CD4-positive, alpha-beta T cell treated with Interleukin-6 at 100 ng/mL for 8 hours (primary cell): ENCODE results near the gene ZDHHC4.

Experiments
- DNase-seq: peaks from one replicate; pipeline ENCODE4 v3.0.0-alpha.2; 2020; ENCODE audit warnings: mixed read lengths, low spot score

The ZDHHC4 gene

GRCh38 chr7:6577369-6578113 is at the start of gene ZDHHC4:
Gene ZDHHC4 (plus strand): TSS chr7:6577454. CDS start chr7:6580562, 3,108 bp downstream.
- DNase-seq = peak; percentile 83

DNA sequence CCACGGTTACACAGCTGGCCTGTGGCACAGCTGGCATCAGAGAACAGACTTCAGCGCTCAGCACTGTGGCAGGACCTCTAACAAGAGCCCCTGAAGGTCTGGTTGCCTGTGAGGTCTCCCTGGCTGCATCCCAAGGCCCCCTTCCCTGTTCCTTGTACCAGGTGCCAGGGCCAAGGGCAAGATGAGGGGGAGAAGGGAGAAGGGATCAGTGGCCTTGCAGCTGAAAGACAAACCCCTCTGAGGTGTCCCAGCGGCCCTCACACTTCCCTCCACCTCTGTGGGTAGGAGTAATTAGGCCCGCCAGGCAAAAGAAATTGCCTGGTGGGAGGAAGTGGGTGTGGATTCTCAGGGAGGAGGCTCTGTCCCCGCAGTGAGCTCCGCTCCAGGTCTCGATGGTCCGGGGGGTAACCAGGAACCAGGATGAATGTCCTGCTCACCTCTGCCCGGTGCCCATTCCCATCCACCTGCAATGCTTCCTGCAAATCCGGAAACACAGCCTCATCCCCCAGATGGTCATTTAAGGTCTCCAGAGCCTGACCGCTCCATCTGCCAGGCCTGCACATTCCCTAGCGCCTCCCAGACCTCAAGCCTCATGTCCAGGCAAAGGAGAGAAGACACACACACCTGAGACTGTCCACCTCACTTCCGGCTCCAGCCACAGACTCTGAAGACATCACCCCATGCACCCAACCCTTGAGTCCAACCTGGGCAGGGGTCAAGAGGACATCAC is 48.7 kb upstream of the ZDHHC4 start:
- no peak for DNase-seq

- no peak for DNase-seq
These were observed 47.6 kb upstream of the ZDHHC4 start for GRCh38 chr7:6529643-6530042.

DNA sequence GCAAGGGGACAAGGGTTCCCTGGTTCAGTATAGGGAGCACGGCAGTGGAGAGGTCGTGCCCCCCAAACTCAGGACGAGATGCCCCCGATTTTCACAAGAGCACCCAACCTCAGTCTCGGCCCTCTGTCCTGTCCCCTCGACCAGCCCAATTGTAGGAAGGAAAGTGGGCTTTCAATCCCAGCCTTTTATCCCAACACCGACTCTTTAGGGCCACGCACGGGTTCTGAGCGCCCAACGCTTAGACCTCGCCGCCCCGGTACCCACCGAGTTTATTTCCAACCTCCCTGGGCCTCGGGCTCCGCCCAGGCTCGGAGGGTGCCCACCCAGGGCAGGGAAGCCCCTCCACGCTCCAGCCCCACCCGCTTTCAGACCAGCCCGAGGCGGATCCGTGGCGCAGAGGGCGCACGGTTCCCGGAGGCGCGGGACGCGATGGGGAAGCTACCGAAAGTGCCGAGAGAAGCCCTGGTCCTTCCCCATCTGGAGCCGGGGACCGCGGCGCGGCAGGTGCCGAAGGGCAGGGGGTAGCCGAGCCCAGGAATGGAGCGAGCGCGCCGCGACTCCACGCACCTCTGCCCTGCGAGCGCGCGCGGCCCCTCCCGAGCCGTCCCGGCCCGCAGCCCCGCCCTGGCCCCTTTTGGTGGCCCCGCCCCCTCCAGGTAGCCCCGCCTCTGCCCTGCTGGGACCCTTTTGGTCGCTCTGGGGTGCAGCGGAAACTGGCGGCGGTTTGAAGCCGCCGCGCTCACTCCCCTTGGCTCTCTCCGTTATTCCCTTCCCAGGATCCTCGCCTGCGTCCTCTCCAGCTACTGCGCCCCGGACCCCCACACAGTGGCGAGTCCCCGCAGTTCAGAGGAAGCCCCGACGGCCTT is 46.4 kb upstream of the ZDHHC4 start:
- peak; percentile 52 for DNase-seq

GRCh38 chr7:6531492-6532279 is 45.6 kb upstream of the ZDHHC4 start:
- DNase-seq = no peak

GRCh38 chr7:6532516-6532915 is 44.7 kb upstream of the ZDHHC4 start:
- DNase-seq = no peak

DNA sequence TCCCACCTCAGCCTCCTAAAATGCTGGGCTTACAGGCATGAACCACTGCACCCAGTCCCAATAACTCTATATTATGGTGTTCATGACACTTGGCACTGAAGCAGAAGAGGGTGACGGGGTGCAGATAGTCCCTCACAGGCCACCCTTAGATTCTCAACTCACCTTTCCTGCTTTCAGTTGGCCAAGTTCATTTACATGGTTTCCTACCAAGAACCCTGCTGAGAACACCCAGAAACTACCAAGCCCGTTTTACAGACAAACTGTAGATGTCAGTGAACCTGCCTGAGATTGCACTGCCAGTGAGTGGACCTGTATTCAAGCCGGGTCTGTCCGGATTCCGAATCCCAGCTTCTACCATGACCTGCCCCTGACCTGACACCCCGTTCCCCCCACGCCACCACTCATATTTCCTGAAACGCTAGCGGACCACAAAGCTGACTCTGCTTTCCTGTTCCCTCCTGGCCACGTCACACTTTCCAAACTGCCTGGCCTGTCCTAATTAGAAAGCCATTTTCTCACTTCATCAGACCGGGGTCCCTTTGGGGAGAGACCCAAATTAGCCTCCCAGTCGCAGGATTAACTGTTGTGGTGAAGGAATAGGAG is 43.3 kb upstream of the ZDHHC4 start:
- DNase-seq = no peak

- no peak for DNase-seq
These were observed 40.7 kb upstream of the ZDHHC4 start for GRCh38 chr7:6536262-6537260.

GRCh38 chr7:6542368-6542767 is 34.9 kb upstream of the ZDHHC4 start:
- DNase-seq = no peak

DNA sequence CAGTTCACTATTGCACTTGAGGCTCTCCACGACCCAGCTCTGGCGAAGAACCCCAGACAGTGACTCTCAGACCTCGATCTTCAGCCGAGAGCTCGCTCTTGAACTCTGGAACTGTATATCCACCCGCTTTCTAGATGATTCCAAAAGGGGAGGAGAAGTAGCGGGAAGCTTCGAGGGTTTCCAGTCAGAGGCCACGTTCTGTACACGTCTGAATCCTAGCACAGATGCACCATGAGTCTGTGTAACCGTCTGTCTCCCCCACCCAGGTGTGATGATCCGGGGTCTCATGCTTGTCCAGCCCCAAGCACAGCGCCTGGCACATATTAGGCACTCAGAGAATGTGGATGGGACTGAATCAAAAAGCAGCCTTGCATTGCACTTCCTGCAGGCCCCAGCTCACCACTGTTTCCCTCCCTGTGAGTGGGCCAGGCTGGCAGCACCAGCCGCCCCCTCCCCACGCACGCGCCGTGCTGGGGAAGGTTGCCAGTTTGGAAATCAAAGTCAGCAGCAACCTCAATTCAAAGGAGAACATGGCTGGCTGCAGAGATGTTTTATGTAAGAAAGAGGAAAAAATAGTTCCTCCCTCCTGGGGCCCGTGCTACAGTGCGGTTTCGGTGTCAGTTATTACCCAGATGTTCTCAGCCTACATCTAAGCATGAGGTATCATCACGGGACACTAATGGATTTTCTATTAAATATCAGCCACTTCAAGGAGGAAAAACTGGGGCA is 31.7 kb upstream of the ZDHHC4 start:
- DNase-seq = no peak

DNA sequence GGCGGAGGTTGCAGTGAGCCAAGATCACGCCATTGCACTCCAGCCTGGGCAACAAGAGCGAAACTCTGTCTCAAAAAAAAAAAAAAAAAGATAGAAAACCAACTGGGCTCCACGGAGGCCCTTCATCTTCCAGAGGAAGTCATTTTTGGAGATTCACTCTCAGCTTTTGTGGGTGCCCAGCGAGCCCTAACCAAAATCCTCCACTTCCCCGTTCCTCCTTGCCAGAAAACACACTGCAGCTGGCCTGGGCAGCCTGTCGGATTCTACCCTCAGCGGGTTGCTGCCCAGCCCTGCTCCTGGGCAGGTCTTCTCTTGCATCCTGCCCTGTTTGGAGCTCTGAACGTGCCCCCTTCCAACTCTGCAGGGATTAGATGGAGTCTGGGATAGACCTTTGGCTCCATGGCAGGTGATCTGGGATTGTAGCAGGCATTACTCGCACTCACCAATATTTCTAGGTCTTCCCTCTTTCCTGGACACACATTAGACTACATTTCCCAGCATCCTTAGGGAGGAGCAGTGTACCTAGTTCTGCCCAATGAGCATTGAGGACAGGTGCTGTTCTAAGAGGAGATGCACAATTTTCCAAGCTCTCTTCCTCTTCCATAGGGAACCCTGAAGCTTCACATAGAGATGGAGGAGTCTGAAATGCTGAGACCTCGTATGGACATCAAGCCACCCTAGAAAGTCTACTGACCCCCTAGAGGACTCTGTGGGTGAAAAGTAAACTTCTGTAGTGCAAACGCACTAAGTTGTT is 30.6 kb upstream of the ZDHHC4 start:
- DNase-seq = no peak

- DNase-seq = no peak
These were observed 29.9 kb upstream of the ZDHHC4 start for GRCh38 chr7:6547400-6547799.

GRCh38 chr7:6551016-6551511 is 26.2 kb upstream of the ZDHHC4 start, which contains the start of gene GRID2IP:
Gene GRID2IP (minus strand): TSS chr7:6551461. CDS start chr7:6551436, 25 bp downstream.
- DNase-seq = no peak

DNA sequence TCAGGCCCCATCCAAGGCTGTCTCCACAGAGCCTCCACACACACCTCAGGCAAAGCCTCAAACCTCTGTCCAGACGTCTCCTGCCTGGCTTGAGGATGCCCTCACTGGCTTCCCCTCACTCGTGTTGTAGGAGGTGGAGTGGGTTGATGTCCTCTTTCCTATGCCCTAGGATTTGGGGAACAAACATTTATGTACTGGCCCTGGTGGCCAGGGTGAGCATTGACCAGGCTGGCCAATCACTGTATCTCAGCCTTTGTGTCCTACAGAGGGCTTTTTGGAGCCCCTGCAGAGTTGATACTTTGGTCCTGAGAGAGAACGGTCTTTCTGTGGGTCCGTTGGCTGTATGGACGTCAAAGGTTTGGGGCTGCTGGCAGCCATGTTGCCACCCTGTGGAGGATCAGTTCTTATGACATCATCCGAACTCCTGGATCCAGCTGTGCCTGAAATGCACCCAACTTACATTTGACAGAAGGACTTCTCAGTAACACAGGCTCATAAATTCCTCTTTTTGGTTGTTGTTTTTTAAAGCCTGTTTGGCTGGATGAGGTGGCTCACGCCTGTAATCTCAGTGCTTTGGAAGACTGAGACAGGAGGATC is 23.7 kb upstream of the ZDHHC4 start:
- DNase-seq = no peak

- no peak for DNase-seq
These were observed 22.4 kb upstream of the ZDHHC4 start for GRCh38 chr7:6554848-6555247.

- no peak for DNase-seq
These were observed 21.1 kb upstream of the ZDHHC4 start for GRCh38 chr7:6556196-6556595.

DNA sequence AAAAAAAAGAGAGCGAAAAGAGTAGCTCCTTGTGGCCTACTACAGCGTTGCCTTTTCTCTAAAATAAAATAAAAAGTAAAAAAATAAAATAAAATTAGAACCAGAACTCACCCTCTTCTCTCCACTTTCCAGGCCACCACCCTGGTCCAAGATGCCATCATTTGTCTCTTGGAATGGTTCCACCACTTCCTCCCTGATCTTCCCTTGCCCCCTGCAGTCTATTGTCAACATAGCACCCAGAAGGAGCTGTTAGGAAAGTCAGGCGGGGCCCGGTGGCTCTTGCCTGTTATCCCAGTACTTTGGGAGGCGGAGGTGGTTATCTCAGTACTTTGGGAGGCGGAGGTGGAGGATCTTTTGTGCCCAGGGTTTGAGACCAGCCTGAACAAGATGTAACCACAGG is 18.4 kb upstream of the ZDHHC4 start:
- peak; percentile 9 for DNase-seq

DNA sequence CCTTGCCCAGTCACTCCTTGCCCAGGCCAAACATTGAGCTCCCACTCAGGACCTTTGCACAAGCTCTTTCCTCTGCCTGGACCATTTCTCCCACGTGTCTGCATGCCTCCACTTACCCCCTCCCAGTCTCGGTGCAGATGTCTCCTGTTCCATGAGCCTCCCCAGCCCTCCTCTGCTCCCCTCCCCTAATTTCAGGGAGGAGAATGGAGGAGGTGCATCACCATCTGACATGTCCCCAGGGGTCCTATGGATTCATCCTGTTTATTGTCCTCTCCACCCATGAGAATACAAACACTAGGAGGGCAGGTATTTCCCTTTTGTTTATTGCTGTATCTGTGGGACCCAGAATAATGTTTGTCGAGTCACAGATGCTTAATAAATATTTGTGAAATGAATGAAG is 17.4 kb upstream of the ZDHHC4 start:
- no peak for DNase-seq
